A673 (cell line): ENCODE data around the gene ABI3BP. TPM values are rescaled to one million over a fixed set of nuclear protein-coding genes. Genes with fewer than 3 reads are reported as not detected.

ENCODE experiments used
- BruUV-seq: library from RNA; stranded (reverse); fragments of 400-500 nt; replicated peaks from 2 replicates; lab custom pipeline; 2021; lab: Mats Ljungman, UMichigan
- CTCF ChIA-PET: fragments of 300-600 bp; sonication (Branson Sonifier 250); formaldehyde crosslinking; loops from one replicate; lab custom pipeline; 2022; ENCODE audit warnings: antibody characterized with exemption; lab: Charles Lee
- POLR2A ChIA-PET: fragments of 300-600 bp; sonication (Branson Sonifier 250); formaldehyde crosslinking; loops from one replicate; lab custom pipeline; 2022; ENCODE audit warnings: antibody characterized with exemption; ENCODE audit not compliant: low non-redundant PET; lab: Charles Lee
- DNase-seq: peaks from one replicate; pipeline ENCODE4 v3.0.0-alpha.2; 2015; ENCODE audit warnings: low spot score
- H3K27ac ChIP-seq: fragments of 200-600 bp; sonication (generic); 2 replicates; pipeline ENCODE4 v1.5.1; 2016; ENCODE audit warnings: mixed run types, low read depth, mild to moderate bottlenecking, mixed read lengths, antibody characterized with exemption, low read length; ENCODE audit not compliant: poor library complexity, severe bottlenecking
- H3K27me3 ChIP-seq: fragments of 200-600 bp; sonication (generic); replicated peaks from 2 replicates; pipeline ENCODE4 v1.6.1; 2017; ENCODE audit warnings: mixed run types, low read depth, mild to moderate bottlenecking, mixed read lengths, antibody characterized with exemption, low read length; ENCODE audit not compliant: insufficient read depth, poor library complexity
- H3K36me3 ChIP-seq: fragments of 200-600 bp; sonication (generic); 2 replicates; pipeline ENCODE4 v1.6.1; 2016; ENCODE audit warnings: mixed run types, mild to moderate bottlenecking, mixed read lengths, antibody characterized with exemption, low read length; ENCODE audit not compliant: insufficient read depth, poor library complexity, severe bottlenecking
- H3K4me1 ChIP-seq: fragments of 200-600 bp; sonication (generic); 2 replicates; pipeline ENCODE4 v1.6.1; 2017; ENCODE audit warnings: mixed run types, mild to moderate bottlenecking, mixed read lengths, antibody characterized with exemption, low read length; ENCODE audit not compliant: insufficient read depth, poor library complexity, severe bottlenecking
- H3K4me3 ChIP-seq: fragments of 200-600 bp; sonication (generic); 2 replicates; pipeline ENCODE4 v1.5.1; 2016; ENCODE audit warnings: low read depth, mixed run types, mild to moderate bottlenecking, mixed read lengths, low read length; ENCODE audit not compliant: poor library complexity, severe bottlenecking
- H3K9me3 ChIP-seq: fragments of 200-600 bp; sonication (generic); 2 replicates; pipeline ENCODE4 v1.6.1; 2016; ENCODE audit warnings: mixed run types, low read depth, mild to moderate bottlenecking, mixed read lengths, antibody characterized with exemption, low read length; ENCODE audit not compliant: poor library complexity, severe bottlenecking
- EZH2 ChIP-seq: fragments of 200-600 bp; sonication (generic); IDR thresholded peaks from 2 replicates; pipeline ENCODE4 v1.6.1; 2017; ENCODE audit warnings: borderline replicate concordance, low read depth, mild to moderate bottlenecking, mixed read lengths, antibody characterized with exemption, low read length; ENCODE audit not compliant: poor library complexity, severe bottlenecking
- intact Hi-C: fragments of 100-400 bp; cut with micrococcal nuclease; formaldehyde crosslinking; loops from one replicate; pipeline ENCODE4 v1.10.0; 2022; ENCODE audit not compliant: unreplicated experiment
- total RNA-seq: library from RNA; stranded (reverse); gene quantifications from 2 replicates; pipeline ENCODE4 v1.2.3, GENCODE V29; 2021
- TF ChIP-seq, protein P1 (sequence below): fragments of 300-800, 200-600 bp; sonication (generic); conservative IDR thresholded peaks from 2 replicates; pipeline ENCODE4 v1.5.1; 2017; ENCODE audit warnings: low read depth, mild to moderate bottlenecking, antibody characterized with exemption, low read length, moderate library complexity, mixed read lengths

ABI3BP gene
- total RNA-seq, 1 experiment from 2014 or later: 5.2 TPM

DNA sequence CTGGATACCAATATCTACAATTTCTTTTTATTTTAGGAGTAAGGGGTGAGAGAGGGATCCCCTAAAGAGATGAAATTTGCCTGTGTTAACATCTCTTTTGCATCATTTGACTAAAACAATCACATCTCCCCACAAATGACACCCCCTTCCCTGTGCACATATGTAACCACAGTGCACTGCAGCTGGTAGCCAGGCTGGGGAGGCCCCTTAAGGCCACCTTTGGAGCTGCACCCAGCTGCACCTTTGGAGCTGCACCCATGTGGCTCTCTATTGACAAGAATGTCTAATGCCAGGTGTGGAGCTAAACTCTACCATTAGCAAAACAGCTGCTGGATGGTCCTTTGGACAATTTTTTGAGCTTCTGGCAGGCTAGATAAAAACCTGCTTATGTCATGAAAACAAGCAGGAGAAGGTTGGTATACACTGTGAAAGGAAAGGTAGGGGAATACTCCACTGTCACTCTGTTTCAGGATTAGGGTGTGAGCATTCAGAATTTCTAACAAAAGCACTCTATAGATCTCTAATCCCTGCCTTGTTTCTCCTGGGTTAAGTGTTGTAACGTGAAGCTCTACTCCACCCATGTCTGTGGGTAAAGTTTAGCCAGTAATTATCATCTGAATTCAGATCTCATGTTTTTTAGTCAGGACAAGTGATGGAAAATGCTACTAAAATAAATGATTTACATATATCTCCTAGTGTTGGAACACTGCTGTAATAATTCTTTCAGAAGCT, 231.8 kb downstream of the ABI3BP start:
- no peaks in the 10 kb centered on the region for H3K4me1 ChIP-seq
- intact Hi-C loops: no loop called here
- no peak overlapping the region for H3K27ac ChIP-seq
- DNase-seq: no peak
- no peaks in the 10 kb centered on the region for H3K9me3 ChIP-seq
- POLR2A ChIA-PET: no interaction called here
- BruUV-seq: no TSS peak
- H3K36me3 ChIP-seq: no peaks in the 10 kb centered on the region
- CTCF ChIA-PET: no interaction called here
- H3K4me3 ChIP-seq: no peak overlapping the region
- TF ChIP-seq, protein P1, sequence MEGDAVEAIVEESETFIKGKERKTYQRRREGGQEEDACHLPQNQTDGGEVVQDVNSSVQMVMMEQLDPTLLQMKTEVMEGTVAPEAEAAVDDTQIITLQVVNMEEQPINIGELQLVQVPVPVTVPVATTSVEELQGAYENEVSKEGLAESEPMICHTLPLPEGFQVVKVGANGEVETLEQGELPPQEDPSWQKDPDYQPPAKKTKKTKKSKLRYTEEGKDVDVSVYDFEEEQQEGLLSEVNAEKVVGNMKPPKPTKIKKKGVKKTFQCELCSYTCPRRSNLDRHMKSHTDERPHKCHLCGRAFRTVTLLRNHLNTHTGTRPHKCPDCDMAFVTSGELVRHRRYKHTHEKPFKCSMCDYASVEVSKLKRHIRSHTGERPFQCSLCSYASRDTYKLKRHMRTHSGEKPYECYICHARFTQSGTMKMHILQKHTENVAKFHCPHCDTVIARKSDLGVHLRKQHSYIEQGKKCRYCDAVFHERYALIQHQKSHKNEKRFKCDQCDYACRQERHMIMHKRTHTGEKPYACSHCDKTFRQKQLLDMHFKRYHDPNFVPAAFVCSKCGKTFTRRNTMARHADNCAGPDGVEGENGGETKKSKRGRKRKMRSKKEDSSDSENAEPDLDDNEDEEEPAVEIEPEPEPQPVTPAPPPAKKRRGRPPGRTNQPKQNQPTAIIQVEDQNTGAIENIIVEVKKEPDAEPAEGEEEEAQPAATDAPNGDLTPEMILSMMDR: 0 out of 2 replicates have a peak, but pooled peaks have one; percentile 25
- TF ChIP-seq EZH2: no peak
- no peaks in the 10 kb centered on the region for H3K27me3 ChIP-seq

DNA sequence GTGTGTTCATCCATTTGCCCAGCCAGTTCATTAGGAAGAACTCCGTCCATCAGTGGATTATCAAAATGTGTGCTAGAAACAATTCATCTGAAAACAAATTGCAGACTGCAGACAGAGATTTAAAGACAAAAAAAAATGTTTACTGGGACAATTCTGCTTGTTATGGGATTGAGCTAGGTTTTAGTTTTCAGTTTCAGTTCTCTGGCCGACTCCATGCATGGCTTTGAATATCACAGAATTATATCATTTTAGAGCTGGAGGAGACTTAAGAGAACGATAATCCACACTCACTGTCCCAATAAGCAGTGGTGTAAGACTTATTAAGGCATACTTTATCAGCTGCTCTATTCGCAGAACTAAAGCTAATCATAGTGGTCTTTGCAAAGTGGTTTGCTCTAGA, 232.8 kb downstream of the ABI3BP start:
- POLR2A ChIA-PET: no interaction called here
- no peak overlapping the region for H3K27ac ChIP-seq
- H3K36me3 ChIP-seq: no peaks in the 10 kb centered on the region
- intact Hi-C loops: no loop called here
- H3K4me3 ChIP-seq: no peak overlapping the region
- no peak for TF ChIP-seq EZH2
- TF ChIP-seq, protein P1: no peak
- no peaks in the 10 kb centered on the region for H3K27me3 ChIP-seq
- no TSS peak for BruUV-seq
- no peak for DNase-seq
- H3K4me1 ChIP-seq: no peaks in the 10 kb centered on the region
- CTCF ChIA-PET: no interaction called here
- no peaks in the 10 kb centered on the region for H3K9me3 ChIP-seq

DNA sequence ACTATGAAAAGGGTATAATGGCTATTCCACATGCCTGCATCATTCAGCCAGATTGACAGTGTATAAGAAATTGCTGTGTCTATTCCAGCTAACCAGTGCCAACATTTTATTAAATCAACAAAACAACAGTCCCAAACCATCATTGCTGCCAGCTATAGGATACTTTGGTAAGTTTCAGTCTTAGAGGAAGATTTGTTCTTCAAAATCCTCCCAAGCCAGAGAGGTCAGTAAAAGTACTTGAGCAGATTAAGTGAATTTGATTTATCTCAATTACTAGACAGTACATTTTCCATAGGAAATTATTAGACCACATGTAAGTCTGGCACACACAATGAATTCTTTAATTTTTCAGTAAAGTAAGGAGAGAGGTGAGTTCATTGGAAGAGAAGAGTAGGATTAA, 233.3 kb downstream of the ABI3BP start:
- Histone ChIP-seq H3K9me3 (no peaks in the 10 kb centered on the region), H3K36me3 (no peaks in the 10 kb centered on the region), H3K27me3 (no peaks in the 10 kb centered on the region), H3K4me3 (no peak overlapping the region), H3K27ac (no peak overlapping the region), H3K4me1 (no peaks in the 10 kb centered on the region)
- intact Hi-C loops: no loop called here
- DNase-seq: no peak
- BruUV-seq: no TSS peak
- POLR2A ChIA-PET: no interaction called here
- TF ChIP-seq, protein P1: no peak
- TF ChIP-seq EZH2: no peak
- CTCF ChIA-PET: interaction anchor here (0.6 kb wide), 1 partner anchor 928 kb away, joined by 6 read pairs; no protein-coding TSS in a partner anchor
